Daoy (cell line): Measurements from ENCODE around the gene FOXP1. TPM values are rescaled to one million over a fixed set of nuclear protein-coding genes. Genes with fewer than 3 reads are reported as not detected.

Experiments used
- DNase-seq: peaks from one replicate; pipeline ENCODE4 v3.0.0-alpha.2; 2015; ENCODE audit warnings: low read depth
- total RNA-seq: library from RNA; depleted of rRNA; stranded (reverse); fragments of >200 nt; shearing (Covaris generic); gene quantifications from 2 replicates; pipeline ENCODE4 v1.2.3, GENCODE V29; 2014

The FOXP1 gene
- total RNA-seq, 1 experiment from 2014 or later, result 42.6 TPM

GRCh38 chr3:71564361-71564760 is 19.2 kb downstream of the FOXP1 start:
- DNase-seq, result no peak

- no peak for DNase-seq
Measured at GRCh38 chr3:71563827-71564226, 19.7 kb downstream of the FOXP1 start.

GRCh38 chr3:71562938-71563337 is 20.6 kb downstream of the FOXP1 start:
- DNase-seq, result no peak

DNA sequence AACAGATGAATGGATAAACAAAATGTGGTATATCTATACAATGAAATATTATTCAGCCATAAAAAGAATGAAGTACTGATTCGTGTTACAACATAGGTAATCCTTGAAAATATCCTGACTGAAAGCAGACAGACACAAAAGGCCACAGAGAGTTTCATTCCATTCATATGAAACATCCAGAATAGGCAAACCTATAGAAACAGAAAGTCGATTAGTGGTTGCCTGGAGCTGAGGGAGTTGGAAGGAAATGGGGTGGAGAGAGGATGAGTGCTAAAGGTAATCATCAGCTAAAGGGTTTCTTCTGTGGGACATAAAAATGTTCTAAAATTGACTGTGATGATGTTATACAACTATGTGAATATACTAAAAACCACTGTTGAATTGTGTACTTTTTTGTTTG is 22.9 kb downstream of the FOXP1 start:
- peak; percentile 17 for DNase-seq

DNA sequence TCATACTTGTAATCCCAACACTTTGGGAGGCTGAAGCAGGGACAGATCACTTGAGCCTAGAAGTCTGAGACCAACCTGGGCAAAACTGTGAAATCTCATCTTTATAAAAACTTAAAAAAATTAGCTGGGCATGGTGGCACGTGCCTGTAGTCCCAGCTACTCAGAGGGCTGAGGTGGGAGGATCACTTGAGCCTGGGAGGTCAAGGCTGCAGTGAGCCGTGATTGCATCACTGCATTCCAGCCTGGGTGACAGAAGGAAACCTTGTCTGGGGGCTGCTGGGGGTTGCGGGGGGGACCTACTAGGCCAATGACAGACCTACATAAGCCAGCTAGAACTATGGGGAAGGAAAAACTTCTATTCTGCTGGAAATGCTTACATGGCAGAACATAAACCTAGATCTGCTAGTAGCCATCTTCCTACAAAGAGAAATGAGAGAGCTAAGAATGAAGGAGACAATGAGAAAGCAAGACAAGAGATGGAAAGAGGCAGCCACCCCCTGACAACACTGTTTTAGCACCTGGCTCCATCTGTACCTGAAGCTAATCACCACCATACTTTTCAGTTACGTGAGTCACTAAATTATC is 23.9 kb downstream of the FOXP1 start:
- DNase-seq, result no peak

GRCh38 chr3:71559021-71559420 is 24.5 kb downstream of the FOXP1 start:
- DNase-seq, result no peak

- no peak for DNase-seq
Measured at GRCh38 chr3:71554649-71555048, 28.9 kb downstream of the FOXP1 start.

DNA sequence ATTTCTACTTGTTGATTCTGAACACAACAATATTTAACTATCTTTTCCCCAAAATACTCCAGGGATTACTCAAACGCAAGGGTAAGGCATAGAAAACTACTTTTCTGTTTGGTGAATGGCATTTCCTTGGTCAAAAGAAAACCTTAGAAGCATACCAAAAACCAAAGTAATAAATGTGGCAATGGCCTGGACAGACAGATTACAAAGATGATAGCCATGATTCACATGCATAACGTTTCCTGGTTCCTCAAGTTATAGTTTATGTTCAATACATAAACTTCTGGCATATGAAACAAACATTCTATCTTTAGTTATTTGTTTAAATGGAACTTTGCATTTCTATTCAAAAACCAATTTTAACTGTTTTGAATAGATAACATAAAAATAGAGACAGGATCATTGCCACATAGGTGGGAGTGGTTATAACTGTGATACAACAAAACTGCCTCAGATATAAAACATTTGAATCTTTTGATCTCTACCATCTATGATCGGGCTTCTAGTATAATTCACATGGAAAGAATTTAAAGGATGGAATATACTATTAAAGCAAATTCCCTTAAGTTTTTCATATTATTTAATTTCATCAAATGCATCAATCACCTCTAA is 32.1 kb downstream of the FOXP1 start:
- no peak for DNase-seq

DNA sequence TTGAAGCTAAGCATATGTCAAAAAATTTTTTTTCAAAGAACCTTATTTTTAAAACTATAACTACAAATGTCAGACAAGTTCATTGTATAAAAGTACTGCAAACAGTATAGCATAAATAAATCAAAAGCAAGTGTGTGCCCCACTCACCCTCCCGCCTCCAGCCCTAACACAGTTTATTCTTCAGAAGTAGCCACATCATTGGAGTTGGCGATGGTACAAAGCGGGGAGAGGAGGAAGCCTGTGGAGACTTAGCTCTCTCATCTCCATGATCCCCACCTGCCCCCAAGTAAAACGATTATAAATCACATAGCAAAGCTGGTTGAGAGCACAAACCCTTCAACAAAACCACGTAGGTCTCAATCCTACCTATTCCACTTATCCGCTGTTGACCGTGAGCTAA is 33.6 kb downstream of the FOXP1 start:
- DNase-seq, result no peak

GRCh38 chr3:71548705-71549384 is 34.7 kb downstream of the FOXP1 start:
- no peak for DNase-seq

DNA sequence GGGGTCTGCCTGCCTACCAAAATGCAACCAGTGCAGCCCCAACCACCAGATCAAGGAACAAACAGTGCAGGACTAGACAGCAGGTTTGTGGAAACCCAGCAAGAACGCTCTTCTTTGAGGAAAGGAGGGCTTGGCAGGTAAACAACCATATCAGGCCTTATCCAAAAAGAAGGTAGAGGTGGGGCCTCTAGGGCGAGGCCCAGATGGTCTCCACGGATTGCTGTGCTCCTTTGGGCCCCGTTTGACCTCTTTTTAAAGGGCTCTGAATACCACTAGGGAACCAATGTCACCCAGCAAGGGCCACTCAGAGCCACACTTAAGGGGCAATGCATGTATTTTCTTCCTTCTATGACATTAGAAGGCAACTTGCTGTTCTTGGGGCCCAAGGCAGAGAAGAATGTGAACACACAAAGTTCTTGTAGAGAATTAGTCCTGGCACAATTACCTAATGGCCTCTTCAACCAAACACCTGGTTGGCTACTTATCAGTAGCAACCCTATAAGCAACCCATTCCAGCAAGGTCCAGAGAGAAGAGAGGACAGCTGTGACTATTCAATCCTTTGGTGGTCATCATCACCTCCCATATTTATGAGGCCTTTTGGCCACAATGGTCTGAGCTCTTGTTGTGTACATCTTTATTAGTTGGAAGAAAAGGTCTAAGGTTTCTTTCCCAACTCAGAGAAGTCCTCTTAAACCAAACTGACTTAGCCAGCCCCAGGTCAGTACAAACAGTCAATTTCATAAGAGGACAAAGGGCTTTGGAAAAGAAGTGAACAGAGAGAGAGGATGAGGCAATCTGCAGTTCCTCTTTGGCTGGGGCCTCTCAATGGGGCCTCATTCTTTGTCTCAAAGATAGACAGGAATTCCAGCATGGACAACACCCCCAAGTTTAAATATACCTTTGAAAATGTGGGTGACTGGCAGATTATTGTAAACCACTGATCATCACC is 36.0 kb downstream of the FOXP1 start:
- DNase-seq, result no peak

DNA sequence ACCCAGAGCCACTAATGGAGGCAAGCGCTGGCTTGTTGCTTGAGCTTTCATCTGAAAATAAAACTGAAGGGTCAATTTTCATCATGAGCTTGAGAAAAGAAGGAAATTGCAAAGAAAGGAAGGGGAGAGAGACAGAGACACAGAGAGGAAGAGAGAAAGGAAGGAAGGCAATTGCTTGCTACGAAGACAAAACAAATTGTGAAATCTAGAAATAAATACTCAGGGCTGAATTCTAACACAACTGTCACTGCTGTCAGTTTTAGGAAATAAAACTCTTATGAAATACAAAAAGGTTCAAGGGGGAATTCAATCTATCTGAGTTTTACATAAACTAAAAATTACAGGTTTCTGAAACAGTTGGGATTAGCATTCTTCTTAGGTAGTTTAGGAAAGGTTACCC is 36.7 kb downstream of the FOXP1 start:
- no peak for DNase-seq

GRCh38 chr3:71545330-71545729 is 38.2 kb downstream of the FOXP1 start:
- no peak for DNase-seq

DNA sequence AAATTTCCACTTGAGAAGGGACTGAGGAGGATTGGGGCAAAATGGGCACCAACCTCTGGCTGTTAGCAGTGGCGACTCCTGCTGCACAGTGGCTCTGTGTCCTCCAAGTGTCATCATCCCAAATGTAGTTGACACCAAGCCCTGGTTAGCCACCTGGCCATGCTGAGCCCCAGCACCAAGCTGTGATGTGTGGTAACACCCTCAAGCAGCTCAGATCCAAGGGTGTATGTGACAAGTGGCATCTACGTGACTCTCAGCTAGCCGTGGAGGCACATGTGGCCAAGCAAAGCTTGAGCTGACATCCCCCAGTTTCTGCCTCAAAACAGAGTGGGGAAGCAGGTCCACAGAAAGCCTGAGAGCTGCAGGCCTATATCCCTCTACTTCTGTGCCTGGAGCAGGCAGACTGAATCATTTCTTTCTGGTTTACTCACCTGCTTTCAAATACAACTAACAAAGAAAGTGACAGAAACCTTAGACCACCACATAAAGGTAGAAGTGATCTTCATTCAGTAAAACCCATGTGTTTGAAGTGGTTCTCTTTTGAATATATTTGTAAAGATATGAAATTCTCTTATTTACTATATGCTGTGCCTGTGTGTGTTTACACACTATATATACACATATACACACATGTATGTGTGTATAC is 40.0 kb downstream of the FOXP1 start:
- no peak for DNase-seq

DNA sequence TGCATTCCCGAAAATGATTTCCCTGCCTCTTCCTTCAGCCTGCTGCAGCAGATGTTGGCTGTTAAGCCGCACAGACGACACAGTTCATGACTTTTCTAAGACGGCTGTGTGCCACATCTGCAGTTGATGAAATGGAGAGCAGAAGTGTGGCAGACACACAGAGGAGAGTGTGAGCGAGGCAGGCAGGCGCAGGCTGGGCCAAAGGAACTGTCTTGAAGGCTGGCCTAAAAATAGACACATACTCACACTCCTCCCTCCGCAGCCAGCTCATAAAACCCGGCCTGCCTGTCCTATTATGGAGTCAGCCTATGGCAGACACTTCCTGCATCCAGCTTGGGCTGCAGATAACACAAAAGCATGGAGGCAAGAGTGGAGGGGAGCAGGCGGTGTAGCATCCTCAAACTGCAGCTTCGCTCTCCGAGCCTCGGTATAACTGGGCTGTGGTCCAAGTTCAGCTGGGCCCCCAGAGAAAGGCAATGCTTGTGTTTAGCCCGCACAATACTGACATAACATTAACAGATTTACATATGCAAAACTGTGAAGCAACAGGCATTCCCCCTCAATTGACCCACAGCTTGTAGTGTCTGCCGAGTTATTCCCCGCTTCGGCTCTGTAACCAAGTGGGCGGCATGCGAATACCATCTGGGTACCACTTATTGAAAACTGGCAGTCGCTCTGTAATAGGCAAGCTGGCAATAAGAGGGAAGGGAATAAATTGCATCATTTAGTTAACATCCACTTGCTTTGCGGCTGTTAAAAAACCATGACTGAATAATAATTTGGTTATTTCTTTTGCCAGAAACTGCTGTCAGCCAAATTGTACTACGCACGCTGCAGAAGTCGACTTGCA is 40.8 kb downstream of the FOXP1 start:
- DNase-seq, result peak; percentile 85

- no peak for DNase-seq
Measured at GRCh38 chr3:71541313-71541712, 42.2 kb downstream of the FOXP1 start.

DNA sequence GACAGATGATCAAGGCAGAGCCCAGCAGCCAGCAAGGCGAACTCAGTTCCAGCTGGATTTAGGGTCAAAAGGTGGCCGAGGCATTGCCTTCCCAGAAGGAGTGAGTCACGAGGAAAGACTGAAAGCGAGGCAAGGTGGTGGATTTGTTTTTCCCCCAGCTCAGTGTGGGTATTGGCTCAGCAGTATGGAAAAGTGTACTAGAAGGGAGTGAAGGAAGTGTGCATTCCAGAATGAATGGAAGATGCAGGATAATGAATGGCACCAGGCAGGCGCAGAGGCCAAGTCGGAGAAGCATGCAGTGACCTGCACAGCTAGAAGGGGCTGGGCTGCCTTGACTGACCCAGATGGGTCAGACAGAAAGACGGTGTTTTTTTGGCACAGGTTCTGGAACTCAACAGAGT is 46.3 kb downstream of the FOXP1 start:
- DNase-seq, result peak; percentile 90

- no peak for DNase-seq
Measured at GRCh38 chr3:71536376-71536965, 47.1 kb downstream of the FOXP1 start.

GRCh38 chr3:71533588-71533987 is 49.9 kb downstream of the FOXP1 start:
- DNase-seq, result no peak

DNA sequence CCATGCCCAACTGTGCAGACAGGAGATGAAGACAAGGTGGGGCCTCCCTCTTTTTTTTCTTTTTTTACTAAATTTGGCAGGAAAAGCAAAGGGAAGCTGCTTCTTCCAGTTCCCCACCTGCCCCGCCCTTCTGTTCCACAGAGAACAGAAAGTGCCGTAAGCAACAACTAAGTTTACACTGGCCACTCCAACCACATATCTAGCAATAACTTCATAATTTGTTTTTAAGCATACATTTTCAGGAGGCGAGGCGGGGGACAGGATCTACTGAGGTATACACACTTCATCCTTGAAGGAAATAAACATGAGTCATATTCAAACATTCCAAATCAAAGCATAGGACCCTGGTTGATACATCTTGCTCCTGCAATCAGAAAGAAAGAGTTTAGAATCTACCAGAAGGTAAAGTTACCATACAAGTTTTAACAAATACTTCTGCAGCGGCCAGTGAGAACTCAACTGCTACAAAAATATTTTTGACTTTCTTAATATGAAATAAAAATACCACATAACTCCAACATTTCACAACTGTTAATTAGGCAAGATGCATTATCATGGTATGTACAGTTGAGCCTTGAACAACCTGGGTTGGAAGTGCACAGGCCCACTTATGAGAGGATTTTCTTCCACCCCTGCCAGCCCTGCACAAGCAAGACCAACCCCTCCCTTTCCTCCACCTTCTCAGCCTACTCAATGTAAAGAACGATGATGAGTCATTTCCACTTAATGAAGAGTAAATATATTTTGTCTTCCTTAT is 50.7 kb downstream of the FOXP1 start:
- no peak for DNase-seq
